ENCODE results near the gene SUDS3.

The SUDS3 gene

GRCh38 chr12:118355843-118356242 lies 20.5 kb upstream of the SUDS3 start:
- H3K4me3 ChIP-seq (ENCODE audit: low read depth, low read length): no peak overlapping the region
- DNase-seq (ENCODE audit: low read depth): no peak

- H3K4me3 ChIP-seq (ENCODE audit: low read depth, low read length): no peak overlapping the region
These were observed 19.5 kb upstream of the SUDS3 start for GRCh38 chr12:118356809-118357256.

GRCh38 chr12:118357257-118358007 lies 18.9 kb upstream of the SUDS3 start:
- H3K4me3 ChIP-seq (ENCODE audit: low read depth, low read length): no peak overlapping the region
- DNase-seq (ENCODE audit: low read depth): no peak

More at GRCh38 chr12:118356809-118357256, 19.5 kb upstream of the SUDS3 start:
- DNase-seq (ENCODE audit: low read depth): peak; percentile 49

- DNase-seq (ENCODE audit: low read depth): no peak
- no peak overlapping the region for H3K4me3 ChIP-seq (ENCODE audit: low read depth, low read length)
These were observed 18.4 kb upstream of the SUDS3 start for GRCh38 chr12:118358008-118358359.

GRCh38 chr12:118358612-118359540 lies 17.5 kb upstream of the SUDS3 start:
- DNase-seq (ENCODE audit: low read depth): no peak
- H3K4me3 ChIP-seq (ENCODE audit: low read depth, low read length): no peak overlapping the region

- H3K4me3 ChIP-seq (ENCODE audit: low read depth, low read length): no peak overlapping the region
- no peak for DNase-seq (ENCODE audit: low read depth)
These were observed 16.8 kb upstream of the SUDS3 start for GRCh38 chr12:118359541-118359915.

- H3K4me3 ChIP-seq (ENCODE audit: low read depth, low read length): no peak overlapping the region
These were observed 15.3 kb upstream of the SUDS3 start for GRCh38 chr12:118361092-118361404.

GRCh38 chr12:118361889-118362288 lies 14.5 kb upstream of the SUDS3 start:
- no peak for DNase-seq (ENCODE audit: low read depth)

More at GRCh38 chr12:118361092-118361404, 15.3 kb upstream of the SUDS3 start:
- no peak for DNase-seq (ENCODE audit: low read depth)

GRCh38 chr12:118368821-118369220 lies 7.5 kb upstream of the SUDS3 start:
- no peak overlapping the region for H3K4me3 ChIP-seq (ENCODE audit: low read depth, low read length)
- no peak for DNase-seq (ENCODE audit: low read depth)

More at GRCh38 chr12:118361889-118362288, 14.5 kb upstream of the SUDS3 start:
- no peak overlapping the region for H3K4me3 ChIP-seq (ENCODE audit: low read depth, low read length)

- DNase-seq (ENCODE audit: low read depth): no peak
- peak overlapping the region; percentile 92 for H3K4me3 ChIP-seq (ENCODE audit: low read depth, low read length)
These were observed 5.8 kb upstream of the SUDS3 start for GRCh38 chr12:118370601-118371000.

- no peak for DNase-seq (ENCODE audit: low read depth)
- H3K4me3 ChIP-seq (ENCODE audit: low read depth, low read length): peak overlapping the region; percentile 92
These were observed 4.8 kb upstream of the SUDS3 start for GRCh38 chr12:118371321-118372282.

GRCh38 chr12:118372541-118373495 lies 3.5 kb upstream of the SUDS3 start, which contains the start of gene TAOK3:
TAOK3 (minus strand) TSS chr12:118372907; CDS start chr12:118255567, 117,340 bp downstream.
- peak within 1 kb of the TSS; percentile 92 for H3K4me3 ChIP-seq (ENCODE audit: low read depth, low read length)
- peak; percentile 96 for DNase-seq (ENCODE audit: low read depth)

GRCh38 chr12:118373616-118374015 lies 2.7 kb upstream of the SUDS3 start:
- peak overlapping the region; percentile 77 for H3K4me3 ChIP-seq (ENCODE audit: low read depth, low read length)
- no peak for DNase-seq (ENCODE audit: low read depth)

- no peak overlapping the region for H3K4me3 ChIP-seq (ENCODE audit: low read depth, low read length)
- DNase-seq (ENCODE audit: low read depth): no peak
These were observed 2.1 kb upstream of the SUDS3 start for GRCh38 chr12:118374126-118374725.

- DNase-seq (ENCODE audit: low read depth): no peak
- H3K4me3 ChIP-seq (ENCODE audit: low read depth, low read length): no peak overlapping the region
These were observed 1.4 kb upstream of the SUDS3 start for GRCh38 chr12:118374909-118375308.

- DNase-seq (ENCODE audit: low read depth): no peak
- no peak overlapping the region for H3K4me3 ChIP-seq (ENCODE audit: low read depth, low read length)
These were observed 1.0 kb upstream of the SUDS3 start for GRCh38 chr12:118375348-118375747.

GRCh38 chr12:118377021-118377883 lies 897 bp downstream of the SUDS3 start:
- DNase-seq (ENCODE audit: low read depth): no peak
- H3K4me3 ChIP-seq (ENCODE audit: low read depth, low read length): peak overlapping the region; percentile 85

Data from skeletal muscle cell (primary cell).